Upper lobe of left lung (tissue), 6 donors: ENCODE results near the gene KLLN. TPM values are rescaled to one million over a fixed set of nuclear protein-coding genes. Genes with fewer than 3 reads are reported as not detected.
A peak's percentile ranks its signal among the peaks of the same experiment; 100 is the strongest.

Source experiments
- ATAC-seq, 2 donors: fragments of 200-7000 bp; cut with Tn5 transposase; one replicate each; pipeline ENCODE4 v1.9.1; 2022; ENCODE audit warnings: mild to moderate bottlenecking in 2 of 2, moderate library complexity in 2 of 2; ENCODE audit not compliant: low FRiP score in 2 of 2
- DNase-seq, 2 donors: peaks; one replicate each; pipeline ENCODE4 v3.0.0-alpha.2; 2019 to 2020
- H3K27ac ChIP-seq, 4 donors: fragments of 200-600 bp; sonication (generic); one replicate each; pipeline ENCODE4 v1.5.1; 2016 to 2019
- H3K27me3 ChIP-seq, 4 donors: fragments of 200-600 bp; sonication (generic); one replicate each; pipeline ENCODE4 v1.5.1; 2017 to 2019
- H3K36me3 ChIP-seq, 4 donors: fragments of 200-600 bp; sonication (generic); one replicate each; pipeline ENCODE4 v1.5.1; 2016 to 2019
- H3K4me1 ChIP-seq, 4 donors: fragments of 200-600 bp; sonication (generic); one replicate each; pipeline ENCODE4 v1.5.1; 2018 to 2019
- H3K4me3 ChIP-seq, 4 donors: fragments of 200-600 bp; sonication (generic); one replicate each; pipeline ENCODE4 v1.5.1; 2017 to 2019; ENCODE audit warnings: mild to moderate bottlenecking in 2 of 4, moderate library complexity in 1 of 4
- H3K9me3 ChIP-seq, 4 donors: fragments of 200-600 bp; sonication (generic); one replicate each; pipeline ENCODE4 v1.5.1; 2018 to 2019
- EP300 ChIP-seq, 4 donors: sonication (generic); formaldehyde crosslinking; IDR thresholded peaks; one replicate each; pipeline ENCODE4 v1.5.1; 2017; ENCODE audit warnings: antibody characterized with exemption in 4 of 4, control low read depth in 2 of 4
- POLR2A ChIP-seq, 4 donors: fragments of 450-650 bp; IDR thresholded peaks; one replicate each; pipeline ENCODE4 v1.5.1; 2016 to 2017; ENCODE audit warnings: antibody characterized with exemption in 4 of 4, mild to moderate bottlenecking in 2 of 4
- POLR2AphosphoS5 ChIP-seq, 2 donors: sonication (generic); formaldehyde crosslinking; IDR thresholded peaks; one replicate each; pipeline ENCODE4 v1.5.1; 2017; ENCODE audit warnings: antibody characterized with exemption in 2 of 2
- WGBS, 2 donors: methylation state at CpG; one replicate each; pipeline ENCODE4 v1.1.5; 2017 to 2018; 5-methylcytosine and 5-hydroxymethylcytosine counted together
- total RNA-seq, 6 donors: library from RNA; depleted of rRNA in 4 of 6; stranded (reverse); fragments of >200 nt in 4 of 6; gene quantifications; one replicate each; pipeline versions ENCODE4 v1.1.0 to v1.2.1, GENCODE V29; 2016 to 2021
- TF ChIP-seq, protein P1 (sequence below), 6 experiments: fragments of 450-650 bp in 4 of 6; fragments of 200-600 bp in 2 of 6; sonication (generic) in 2 of 6; IDR thresholded peaks; one replicate each; pipeline ENCODE4 v1.5.1; 2016 to 2019; ENCODE audit warnings: antibody characterized with exemption in 6 of 6
- donor health status: DM: no; HTN: no; CAD: no; lungs with moderate emphysema.
- donor health status: DM: no; HTN: yes; CAD: no; lungs with severe emphysema.

Gene KLLN
- total RNA-seq, 6 donors from 2014 or later = 0.20 to 0.54 (median 0.44) TPM; not detected in 2

DNA sequence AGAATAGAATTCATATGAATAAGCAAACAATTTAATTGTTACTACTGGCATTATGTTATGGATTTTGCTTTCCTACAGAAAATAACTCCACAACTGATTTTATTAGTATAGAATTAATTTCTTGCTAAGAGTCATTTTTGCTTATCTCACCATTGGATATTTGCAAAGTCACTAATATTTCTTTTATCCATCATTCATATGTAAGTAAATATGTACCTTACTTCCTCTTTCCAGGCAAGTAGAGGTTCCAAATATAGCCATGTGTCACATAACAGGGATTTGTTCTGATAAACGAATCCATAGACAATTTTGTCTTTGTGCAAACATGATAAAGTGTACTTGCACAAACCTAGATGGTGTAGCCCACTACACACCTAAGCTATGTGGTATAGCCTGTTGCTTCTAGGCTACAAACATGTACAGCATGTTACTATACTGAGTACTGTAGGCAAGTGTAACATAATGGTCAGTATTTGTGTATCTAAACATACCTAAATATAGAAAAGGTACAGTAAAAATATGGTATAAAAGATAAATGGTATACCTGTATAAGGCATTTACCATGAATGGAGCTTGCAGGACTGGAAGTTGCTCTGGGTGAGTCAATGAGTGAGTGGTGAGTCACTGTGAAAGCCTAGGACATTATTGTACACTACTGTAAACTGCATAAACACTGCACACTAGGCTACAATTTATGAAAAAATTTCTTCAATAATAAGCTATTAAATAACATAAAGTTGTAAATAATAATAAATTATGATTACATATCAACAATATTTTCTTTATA, 18.3 kb downstream of the KLLN start:
- TF ChIP-seq EP300 (IDR thresholded peaks at IDR 0.05) = no peak
- no peak for TF ChIP-seq POLR2A (IDR thresholded peaks at IDR 0.05)
- TF ChIP-seq, protein P1, sequence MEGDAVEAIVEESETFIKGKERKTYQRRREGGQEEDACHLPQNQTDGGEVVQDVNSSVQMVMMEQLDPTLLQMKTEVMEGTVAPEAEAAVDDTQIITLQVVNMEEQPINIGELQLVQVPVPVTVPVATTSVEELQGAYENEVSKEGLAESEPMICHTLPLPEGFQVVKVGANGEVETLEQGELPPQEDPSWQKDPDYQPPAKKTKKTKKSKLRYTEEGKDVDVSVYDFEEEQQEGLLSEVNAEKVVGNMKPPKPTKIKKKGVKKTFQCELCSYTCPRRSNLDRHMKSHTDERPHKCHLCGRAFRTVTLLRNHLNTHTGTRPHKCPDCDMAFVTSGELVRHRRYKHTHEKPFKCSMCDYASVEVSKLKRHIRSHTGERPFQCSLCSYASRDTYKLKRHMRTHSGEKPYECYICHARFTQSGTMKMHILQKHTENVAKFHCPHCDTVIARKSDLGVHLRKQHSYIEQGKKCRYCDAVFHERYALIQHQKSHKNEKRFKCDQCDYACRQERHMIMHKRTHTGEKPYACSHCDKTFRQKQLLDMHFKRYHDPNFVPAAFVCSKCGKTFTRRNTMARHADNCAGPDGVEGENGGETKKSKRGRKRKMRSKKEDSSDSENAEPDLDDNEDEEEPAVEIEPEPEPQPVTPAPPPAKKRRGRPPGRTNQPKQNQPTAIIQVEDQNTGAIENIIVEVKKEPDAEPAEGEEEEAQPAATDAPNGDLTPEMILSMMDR (IDR thresholded peaks at IDR 0.05) = no peak
- ATAC-seq = no peak

DNA sequence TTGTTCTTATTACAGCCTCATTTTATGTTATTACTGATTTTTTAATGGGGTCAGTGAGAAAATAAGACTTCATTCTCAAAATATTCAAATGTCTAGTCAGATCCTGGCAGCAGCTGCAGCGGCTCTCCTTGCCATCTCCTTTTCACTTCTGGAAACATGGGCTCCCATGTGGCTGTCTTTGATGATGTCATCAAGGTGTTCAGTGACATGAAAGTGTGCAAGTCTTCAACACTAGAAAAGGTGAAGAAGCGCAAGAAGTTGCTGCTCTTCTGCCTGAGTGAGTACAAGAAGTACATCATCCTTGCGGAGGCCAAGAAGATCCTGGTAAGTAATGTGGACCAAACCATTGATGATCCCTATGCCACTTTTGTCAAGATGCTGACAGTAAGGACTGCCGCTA, 19.6 kb downstream of the KLLN start:
- no peaks in the 10 kb centered on the region for H3K27me3 ChIP-seq
- H3K4me3 ChIP-seq = no peak overlapping the region
- no peak overlapping the region for H3K27ac ChIP-seq
- H3K9me3 ChIP-seq = no peaks in the 10 kb centered on the region
- no peak for ATAC-seq
- DNase-seq = no peak
- H3K36me3 ChIP-seq = no peaks in the 10 kb centered on the region
- TF ChIP-seq POLR2A (IDR thresholded peaks at IDR 0.05) (no peak), EP300 (IDR thresholded peaks at IDR 0.05) (no peak), POLR2AphosphoS5 (IDR thresholded peaks at IDR 0.05) (no peak)
- TF ChIP-seq, protein P1 (IDR thresholded peaks at IDR 0.05) = no peak
- H3K4me1 ChIP-seq = peaks cover 0 to 3% (median 0%) of the 10 kb centered on the region in 4 donors
- 93 to 96% methylated on average over 4 of the region's 4 CpGs for WGBS, 2 donors

More for the DNA sequence above, 18.3 kb downstream of the KLLN start:
- no peaks in the 10 kb centered on the region for H3K27me3 ChIP-seq
- H3K4me1 ChIP-seq = peaks cover 0 to 3% (median 0%) of the 10 kb centered on the region in 4 donors
- no peak overlapping the region for H3K27ac ChIP-seq
- no peak overlapping the region for H3K4me3 ChIP-seq
- 12 to 33% methylated on average over 1 of the region's 1 CpG for WGBS, 2 donors
- no peak for DNase-seq
- H3K36me3 ChIP-seq = no peaks in the 10 kb centered on the region
- no peaks in the 10 kb centered on the region for H3K9me3 ChIP-seq

GRCh38 chr10:87842776-87843497, 20.4 kb downstream of the KLLN start:
- ATAC-seq = peak in 1 of 2 donors; percentile 16
- no peaks in the 10 kb centered on the region for H3K36me3 ChIP-seq
- peaks cover 0 to 3% (median 0%) of the 10 kb centered on the region in 4 donors for H3K4me1 ChIP-seq
- no peak overlapping the region for H3K27ac ChIP-seq
- TF ChIP-seq POLR2A (IDR thresholded peaks at IDR 0.05) (no peak), EP300 (IDR thresholded peaks at IDR 0.05) (no peak), POLR2AphosphoS5 (IDR thresholded peaks at IDR 0.05) (no peak)
- TF ChIP-seq, protein P1 (IDR thresholded peaks at IDR 0.05) = no peak
- H3K9me3 ChIP-seq = no peaks in the 10 kb centered on the region
- DNase-seq = no peak
- H3K27me3 ChIP-seq = no peaks in the 10 kb centered on the region
- no peak overlapping the region for H3K4me3 ChIP-seq

- TF ChIP-seq POLR2A (IDR thresholded peaks at IDR 0.05) = no peak
- TF ChIP-seq, protein P1 (IDR thresholded peaks at IDR 0.05) = no peak
- no peak for TF ChIP-seq EP300 (IDR thresholded peaks at IDR 0.05)
- TF ChIP-seq POLR2AphosphoS5 (IDR thresholded peaks at IDR 0.05) = no peak
- 63 to 84% methylated on average over 1 of the region's 1 CpG for WGBS, 2 donors
- Histone ChIP-seq H3K27ac (no peak overlapping the region), H3K4me3 (no peak overlapping the region), H3K9me3 (no peaks in the 10 kb centered on the region), H3K36me3 (no peaks in the 10 kb centered on the region), H3K27me3 (no peaks in the 10 kb centered on the region), H3K4me1 (peaks cover 0 to 3% (median 0%) of the 10 kb centered on the region in 4 donors)
- peak in 1 of 2 donors; percentile 38 for DNase-seq
- ATAC-seq = peak; percentile 53 to 82
Observed at GRCh38 chr10:87842220-87842641, 21.1 kb downstream of the KLLN start.
